Limb (tissue), 2 donors: ENCODE results near the gene USP24.
"Not testable (repeated sequence)": the region's sequence is repeated elsewhere in the genome, so short reads cannot be mapped to it uniquely, and the experiment has no call there.

Experiments
- DNase-seq, 2 donors: peaks; one replicate each; pipeline ENCODE4 v3.0.0-alpha.2; 2016; ENCODE audit errors: extremely low spot score in 2 of 2

The USP24 gene

DNA sequence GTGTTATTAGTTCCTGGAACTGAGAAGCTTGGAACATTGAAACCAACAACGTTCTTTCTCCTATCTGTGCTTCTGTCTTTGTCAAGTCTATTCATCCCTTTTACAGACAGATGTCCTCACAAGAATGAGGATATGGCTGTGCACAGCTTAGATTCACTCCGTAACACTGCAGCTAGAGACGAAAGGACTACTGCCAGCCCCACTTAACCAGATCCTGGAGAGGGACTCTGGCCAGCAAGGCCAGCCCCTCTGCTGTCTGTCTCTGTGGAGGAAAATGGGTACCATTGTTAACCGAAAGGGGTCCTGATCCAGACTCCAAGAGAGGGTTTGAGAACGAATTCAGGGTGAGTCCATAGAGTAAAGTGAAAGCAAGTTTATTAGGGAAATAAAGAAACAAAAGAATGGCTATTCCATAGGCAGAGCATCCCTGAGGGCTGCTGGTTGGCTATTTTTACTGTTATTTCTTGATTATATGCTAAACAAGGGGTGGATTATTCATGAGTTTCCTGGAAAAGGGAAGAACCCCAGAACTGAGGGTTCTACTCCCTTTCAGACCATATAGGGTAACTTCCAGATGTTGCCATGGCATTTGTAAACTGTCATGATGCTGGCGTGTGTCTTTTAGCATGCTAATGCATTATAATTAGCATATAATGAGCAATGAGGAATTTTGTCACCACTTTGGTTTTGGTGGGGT, 17.4 kb upstream of the USP24 start:
- no peak for DNase-seq

DNA sequence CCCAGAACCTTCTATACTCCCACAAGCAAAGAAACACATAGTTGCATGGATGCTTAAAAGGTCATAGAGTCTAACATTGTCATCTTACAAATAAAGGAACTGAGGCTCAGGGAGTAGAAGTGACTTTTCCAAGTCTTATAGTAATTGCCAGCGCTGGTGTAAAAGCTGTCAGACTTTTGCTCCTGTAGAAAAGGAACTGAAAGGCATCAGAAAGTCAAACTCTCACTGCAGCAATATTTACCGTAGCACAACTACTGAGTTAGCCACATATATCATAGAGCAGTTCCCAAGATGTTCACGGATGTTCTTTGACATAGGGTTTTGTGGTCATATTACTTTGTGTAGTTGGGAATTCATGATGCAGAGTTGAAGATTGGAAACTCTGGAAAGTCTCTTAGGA, 16.6 kb upstream of the USP24 start:
- no peak for DNase-seq

DNA sequence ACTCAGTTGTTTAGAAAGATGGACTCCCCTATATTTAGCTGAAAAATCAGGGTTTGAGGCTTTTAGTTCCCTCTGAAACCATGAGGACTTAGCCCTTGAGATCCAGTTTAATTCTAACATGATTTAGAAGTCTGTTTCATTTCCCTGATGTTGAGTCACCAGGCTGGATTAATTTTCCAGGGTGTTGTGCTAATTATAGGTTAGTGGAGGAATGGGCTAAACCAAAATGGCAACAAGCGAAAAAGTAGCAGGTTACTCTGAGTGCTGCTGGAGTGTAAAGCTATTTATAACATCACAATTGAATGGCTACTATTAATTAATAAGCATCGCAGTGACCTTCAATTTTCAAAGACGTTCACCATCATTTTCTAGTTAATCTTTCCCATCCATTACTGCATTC, 15.5 kb upstream of the USP24 start:
- DNase-seq = no peak

DNA sequence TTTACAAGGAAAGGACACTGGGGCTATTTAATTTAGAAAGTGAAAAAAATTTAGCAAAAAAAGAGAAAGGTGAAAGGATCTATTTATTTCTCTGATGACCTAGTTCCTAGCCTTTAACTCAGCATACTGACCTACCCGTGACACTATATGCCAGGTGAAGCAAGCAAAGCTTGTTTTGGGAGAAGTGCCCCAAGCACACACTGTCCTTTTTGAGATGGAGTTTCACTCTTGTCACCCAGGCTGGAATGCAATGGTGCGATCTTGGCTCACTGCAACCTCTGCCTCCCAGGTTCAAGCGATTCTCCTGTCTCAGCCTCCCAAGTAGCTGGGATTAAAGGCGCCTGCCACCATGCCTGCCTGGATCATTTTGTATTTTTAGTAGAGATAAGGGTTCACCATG, 14.6 kb upstream of the USP24 start:
- DNase-seq = not testable (repeated sequence)

DNA sequence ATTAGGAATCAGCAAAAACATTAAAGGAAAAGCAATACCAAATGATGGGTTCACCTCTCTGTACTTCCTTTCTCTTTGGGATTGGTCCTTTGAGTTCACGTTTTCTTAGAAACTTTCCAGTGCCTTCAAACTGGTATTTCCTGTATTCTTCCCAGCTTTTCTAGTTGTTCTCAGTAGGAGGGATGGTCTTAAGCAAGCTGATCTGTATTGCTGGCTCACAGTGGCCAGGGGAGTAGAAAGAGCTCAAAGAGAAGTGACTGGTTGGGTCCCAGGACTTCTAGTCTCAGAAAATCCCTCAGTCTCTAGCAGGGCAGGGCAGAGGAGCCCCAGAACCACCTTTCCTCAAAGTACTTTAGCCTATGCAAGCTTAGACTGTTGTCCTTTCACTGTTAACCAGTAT, 10.1 kb upstream of the USP24 start:
- no peak for DNase-seq

DNA sequence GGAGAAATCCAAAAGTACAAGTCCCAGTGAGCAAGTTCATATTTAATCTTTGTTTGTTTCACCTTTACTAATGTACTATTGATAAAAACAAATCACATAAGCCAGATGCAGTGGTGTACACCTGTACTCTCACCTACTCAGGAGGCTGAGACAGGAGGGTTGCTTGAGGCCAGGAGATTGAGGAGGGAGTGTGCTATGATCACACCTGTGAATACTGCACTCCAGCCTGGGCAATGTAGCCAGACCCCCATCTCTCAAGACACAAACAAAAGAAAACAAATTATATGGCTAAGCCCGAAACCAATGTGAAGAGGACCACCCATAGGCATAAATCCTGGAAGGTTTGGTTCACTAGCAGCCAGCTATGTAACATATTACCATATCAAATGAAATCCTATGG, 9.6 kb upstream of the USP24 start:
- DNase-seq = no peak

DNA sequence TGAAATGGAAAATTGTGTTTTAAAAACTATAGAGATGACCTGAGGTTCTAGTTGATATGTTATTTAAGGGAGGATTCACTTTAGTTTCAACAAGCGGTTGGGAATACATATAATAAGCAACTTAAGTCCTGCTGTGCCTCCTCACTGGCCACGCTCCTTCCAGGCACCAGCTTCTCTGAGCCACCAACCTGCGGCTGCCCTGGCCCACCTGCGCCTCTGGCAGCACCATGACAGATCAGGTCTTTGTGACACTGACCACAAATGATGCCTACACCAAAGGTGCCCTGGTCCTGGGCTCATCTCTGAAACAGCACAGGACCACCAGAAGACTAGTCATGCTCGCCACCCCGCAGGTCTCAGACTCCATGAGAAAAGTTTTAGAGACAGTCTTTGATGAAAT, 7.0 kb upstream of the USP24 start:
- no peak for DNase-seq

DNA sequence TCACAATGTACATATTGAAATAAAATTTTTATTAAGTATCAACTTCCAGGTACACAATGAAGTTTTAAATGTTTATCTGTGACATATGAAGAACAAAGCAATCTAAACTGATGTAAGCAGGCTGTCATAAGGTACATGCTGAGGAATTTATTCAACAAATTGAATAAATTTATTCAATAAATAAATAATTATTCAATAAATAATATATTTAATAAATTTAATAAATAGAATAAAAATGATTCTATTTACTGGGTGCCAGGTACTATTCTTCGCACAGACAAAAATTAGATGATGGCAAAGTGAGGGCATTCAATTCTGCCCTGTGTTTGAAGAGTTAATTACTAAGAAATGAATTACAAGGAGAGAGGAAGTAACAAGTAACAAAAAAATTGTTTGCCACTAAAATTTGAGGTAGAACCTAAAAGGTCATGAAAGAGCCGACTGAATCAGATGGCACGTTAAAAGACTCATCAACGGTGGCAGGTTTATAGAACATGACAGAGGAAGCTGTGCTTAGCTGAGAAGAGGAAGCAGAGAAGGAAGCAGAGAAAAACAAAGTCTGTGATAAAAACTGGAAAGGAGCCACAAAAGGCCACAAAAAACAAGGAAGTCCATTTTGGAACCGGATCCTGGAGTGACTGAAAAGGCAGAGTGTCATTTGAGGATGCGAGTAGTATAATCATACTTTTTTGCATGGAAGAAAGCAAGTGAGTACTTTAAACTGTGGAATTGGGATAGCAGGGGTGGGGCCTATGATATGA, 2.2 kb upstream of the USP24 start:
- DNase-seq = no peak

DNA sequence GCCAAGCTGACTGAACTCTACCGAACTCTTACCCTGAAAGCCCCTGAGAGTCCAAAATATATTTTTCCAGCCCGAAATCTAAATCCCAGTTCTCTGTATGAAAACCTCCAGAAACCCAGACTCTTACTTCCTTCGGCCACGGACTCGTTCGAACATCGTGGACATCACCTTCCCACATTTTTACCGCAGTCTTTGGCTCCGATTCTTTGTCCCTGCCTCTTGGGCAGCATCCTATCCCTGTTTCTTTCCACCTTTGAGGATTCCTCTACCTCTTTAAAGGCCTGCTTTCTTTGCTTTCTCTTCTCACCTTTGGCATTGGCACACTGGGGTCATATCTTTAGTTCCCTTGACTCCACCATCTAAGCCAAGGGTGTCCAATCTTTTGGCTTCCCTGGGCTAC, 932 bp upstream of the USP24 start:
- no peak for DNase-seq

DNA sequence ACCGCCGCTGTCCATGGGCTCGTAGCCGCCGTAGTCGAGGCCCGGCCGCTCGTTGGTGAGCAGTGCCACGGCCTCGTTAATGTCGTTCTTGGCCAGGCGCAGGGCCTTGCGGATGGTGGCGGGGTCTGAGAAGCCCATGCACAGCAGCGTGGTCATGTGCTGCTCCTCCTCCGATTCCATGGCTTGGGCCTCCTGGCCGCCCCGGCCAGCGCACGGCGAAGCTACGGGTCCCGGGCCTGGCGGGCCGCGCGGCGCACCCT, 300 bp downstream of the USP24 start:
- DNase-seq = peak in 1 of 2 donors; percentile 21

DNA sequence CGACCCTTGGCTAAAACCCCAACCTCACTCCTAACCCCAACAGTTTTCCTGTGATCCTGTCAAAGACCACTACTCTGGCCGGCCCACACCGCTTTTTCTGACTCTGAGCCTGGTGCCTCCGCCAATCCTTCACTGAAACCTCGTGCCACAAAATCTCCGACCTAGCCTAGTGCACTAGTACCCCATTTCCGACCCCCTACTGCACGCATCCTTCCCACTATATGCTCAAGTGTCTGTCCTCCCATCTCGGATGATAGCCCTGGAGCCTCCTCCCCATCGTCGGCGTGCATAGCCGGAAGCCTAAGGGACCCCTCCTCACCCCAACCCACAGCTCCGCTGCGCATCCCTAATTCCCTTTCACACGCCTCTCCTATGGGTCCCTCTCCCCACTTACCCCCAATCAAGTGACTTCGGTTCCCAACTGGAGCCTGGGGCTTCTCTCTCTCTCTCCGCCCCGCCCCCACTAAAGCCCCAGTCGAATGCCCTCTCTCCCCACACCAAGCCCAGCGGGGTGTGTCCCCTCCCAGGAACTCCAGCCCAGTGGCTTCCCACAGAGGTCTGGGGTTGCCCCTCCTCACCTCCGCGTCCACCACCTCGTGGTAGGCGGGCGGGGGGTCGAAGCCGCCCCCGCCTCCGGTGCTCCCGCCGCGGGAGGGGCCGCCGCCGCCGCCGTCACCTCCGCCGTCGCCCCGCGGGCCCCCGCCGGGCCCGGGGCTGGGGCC, 791 bp downstream of the USP24 start:
- peak in 1 of 2 donors; percentile 73 for DNase-seq

DNA sequence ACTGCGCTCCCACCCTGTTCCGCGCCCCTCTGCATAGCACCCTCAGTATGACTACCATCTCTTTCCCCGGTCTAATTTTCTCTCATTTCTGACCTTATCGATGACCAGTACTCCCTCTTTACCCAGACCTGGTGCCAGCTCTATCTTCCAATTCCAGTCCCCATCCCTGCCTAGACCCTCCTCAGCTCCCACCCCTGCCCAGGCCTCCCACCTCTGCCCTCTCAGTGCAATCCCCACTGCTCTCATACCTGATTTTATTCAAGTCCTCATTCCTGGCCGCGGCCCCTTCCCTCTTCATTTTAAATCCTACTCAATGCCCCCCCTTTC, 1.3 kb downstream of the USP24 start:
- no peak for DNase-seq

DNA sequence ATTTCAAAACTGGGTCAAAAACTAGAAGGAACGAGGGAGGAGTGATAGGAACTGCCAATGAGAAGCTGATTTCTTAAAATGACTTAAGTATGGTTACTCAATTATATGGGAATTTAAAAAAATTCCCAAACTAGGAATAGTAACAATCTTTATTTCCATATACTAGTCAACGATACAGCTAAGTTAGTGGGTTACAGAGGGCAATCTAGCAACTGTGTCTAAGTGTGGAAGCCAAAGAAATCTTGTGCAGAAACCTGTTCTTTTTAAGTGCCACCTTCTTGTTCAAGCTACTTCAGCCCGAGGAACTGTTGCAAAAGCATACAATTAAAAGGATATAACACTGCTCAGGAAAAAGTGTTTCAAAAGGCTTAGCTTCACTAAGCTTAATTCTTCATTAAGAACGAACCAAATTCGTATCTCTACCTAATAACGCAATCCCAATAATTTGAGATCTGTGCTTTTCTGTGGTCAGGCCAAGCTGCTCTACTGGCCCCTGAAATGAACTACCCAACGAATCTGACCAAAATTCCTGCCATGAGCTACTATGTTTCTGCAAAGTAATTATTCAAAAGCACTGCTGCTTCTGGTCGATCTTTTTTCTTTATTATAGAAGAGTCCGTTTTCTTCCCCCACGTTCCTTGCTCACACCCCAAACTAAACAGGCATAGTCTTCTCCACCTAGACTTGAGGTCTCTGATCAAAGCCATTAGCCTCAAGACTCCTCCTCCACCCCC, 1.8 kb downstream of the USP24 start:
- DNase-seq = no peak

DNA sequence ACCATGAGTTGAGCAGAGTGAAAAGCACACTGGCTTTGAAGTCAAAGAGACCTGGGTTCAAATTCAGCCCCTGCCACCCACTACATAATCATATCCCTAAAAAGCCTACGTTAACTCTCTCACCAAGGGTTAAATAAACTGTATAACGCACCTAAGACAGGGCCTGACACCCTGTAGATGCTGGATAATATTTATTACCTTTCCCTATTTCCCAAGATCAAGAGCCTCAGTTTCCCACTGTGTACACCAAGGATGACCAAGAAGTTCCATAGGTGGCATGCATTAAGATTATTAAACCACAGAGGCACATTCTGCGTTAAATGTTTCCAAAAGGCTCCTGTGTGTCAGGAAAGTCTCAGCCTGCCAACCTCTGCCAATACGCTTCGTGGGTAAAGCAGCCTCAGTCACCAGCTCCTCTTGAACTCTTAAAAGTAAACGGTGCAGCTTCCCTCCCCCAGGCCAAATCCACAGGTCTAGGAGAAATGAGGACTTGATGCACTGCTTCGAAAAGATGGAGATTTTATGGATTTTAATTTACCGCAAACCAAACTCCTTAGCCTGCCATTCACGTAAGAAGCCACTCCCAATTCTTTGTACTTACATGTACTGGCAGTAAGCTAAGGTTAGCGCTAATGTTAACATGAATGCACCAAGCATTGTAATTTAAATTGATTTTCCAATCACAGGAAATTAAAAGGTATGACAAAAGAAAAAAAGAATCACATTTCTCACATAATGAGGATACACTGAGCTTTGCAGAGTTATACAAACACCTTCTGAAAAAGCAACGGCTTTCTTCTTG, 2.6 kb downstream of the USP24 start:
- DNase-seq = no peak

DNA sequence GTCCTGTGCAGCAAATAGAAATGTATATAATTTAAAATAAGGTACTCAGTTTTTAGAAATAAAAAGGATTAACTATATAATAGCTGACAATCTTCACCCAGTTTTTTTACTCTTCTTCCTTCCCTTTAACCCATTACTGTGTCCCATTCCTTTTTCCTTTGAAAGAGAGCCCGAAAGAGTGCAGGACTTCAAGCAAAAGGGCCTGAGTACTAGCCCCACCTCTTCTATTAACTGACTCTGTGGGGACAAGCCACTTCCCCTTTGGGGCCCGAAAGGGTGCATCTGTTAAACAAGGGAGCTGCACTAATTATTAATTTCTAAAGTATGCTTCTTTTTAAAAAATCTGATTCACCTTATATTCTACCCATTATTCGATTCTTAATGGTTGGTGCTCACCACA, 3.3 kb downstream of the USP24 start:
- DNase-seq = no peak

DNA sequence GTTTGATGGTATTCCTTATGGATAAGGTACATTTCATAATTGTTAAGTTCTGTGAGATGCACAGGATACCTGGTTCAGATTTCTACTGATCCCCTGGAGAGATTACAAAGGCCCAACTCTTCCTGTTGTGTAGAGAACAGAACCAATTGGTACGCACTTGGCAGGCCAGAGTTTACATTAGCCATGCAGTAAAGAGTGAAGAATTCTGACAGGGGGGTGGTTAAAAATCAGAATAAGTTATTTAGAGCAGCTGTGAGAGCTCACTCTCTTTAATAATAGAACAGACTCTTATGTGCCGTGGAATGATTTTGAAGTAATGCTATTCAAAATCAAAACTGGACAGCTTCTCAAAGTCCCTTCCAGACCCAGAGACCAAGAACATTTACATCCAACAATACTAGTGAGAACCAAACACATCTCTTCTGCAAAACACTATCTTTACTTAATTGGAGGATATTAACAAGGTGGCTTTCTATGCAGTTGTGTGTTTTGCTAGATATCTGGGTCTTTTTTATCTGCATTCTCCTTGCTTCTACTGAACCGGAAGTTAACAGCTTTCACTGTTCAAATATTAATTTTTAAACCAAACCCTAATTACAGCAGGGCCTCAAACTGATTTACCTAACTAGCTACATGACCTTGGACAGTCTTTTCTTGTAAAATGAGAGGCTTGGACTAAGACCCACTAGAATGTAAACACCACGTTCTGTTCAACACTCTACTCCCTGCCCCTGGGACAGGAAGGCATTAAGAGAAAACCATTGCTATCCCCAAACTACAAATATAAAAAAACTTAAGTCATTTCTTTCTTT, 4.0 kb downstream of the USP24 start:
- DNase-seq = no peak

DNA sequence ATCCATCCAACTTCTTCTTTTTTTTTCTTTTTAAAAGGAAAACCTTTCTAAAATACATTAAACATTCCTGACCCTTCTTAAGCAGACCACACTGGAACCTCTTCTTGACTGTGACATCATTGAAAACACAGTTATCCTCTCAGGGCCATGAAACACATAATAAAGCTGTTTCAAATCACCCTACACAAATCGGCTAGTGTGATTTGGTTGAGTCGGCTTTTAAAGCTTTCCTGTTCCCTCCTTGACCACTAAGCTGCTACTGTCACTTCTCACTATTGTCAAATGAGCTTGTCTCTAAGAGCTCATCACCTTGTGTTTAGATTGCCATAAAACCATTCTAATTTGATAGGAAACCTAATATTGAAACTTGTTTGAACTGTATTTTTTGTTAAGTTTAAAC, 5.9 kb downstream of the USP24 start:
- no peak for DNase-seq

DNA sequence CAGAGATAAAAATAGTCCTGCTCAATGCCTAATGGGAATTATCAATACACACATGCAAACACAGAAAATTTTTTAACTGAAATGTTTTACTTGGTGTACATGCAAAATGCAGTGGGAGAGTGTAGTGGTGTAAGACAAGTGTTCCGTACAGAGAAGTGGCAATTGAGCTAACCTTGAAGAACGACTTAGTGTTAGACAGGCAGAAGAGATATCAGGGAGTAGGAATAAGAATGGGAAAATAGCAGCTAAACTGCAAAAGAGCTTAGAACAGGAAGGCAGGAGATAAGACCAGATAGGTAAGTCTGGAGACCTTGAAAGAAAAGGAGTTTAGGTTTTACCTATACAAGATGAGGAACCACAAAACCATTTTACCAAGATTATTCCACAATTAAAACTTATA, 9.0 kb downstream of the USP24 start:
- DNase-seq = no peak

DNA sequence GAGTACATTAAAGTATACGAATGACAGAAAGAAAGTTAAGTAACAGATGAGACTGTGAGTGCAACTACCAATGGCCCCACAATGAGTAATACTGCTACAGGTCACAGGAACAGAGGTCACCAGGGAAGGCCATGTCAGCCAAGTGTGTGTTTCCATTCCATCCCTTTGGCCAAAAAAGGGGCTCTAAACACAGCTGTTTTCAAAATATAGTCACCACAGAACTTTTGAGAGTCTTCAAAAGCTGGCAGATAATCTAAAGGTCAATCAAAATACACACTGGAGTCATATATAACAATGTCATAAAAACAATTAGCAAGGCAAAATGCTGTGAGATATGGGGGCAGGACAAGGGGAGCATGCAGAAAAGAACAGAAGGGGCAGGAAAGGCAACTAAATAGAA, 10.2 kb downstream of the USP24 start:
- no peak for DNase-seq

DNA sequence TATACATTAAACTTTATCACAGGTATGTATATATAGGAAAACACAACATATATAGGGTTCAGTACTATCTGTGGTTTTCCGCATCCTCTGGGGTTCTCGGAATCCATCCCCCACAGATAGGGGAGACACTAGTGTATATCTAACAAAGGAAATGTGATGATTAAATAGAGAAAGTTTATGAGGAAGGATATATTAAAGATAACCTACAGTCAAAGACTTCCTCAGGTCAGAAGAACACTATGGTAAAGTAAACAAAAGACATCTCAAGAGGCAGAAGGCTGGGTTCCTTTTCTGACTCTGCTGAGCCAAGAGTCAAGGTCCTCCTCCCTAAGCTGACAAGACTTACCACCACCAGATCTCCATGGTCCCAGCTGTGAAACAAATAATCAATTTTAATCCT, 12.1 kb downstream of the USP24 start:
- no peak for DNase-seq

DNA sequence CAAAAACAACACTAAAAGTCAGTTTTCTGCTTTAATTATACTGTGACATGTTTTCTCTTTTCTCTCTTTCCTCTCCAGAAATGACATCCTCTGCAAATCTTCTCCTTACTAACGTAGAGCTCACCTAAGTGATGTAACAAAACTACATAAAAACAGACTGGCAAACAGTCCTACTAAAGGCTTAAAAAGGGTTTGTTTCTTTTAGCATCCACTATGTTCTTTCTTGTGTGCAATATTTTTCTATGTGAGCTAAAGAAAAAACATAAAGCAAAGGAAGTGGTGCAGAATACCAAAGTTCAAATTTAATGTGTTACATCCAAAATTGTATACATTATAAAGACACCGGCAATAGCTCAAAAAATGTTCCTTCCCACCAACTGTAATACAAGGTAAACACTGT, 14.5 kb downstream of the USP24 start:
- DNase-seq = no peak
